GM18867 (cell line): ENCODE measurements around the gene ESPNL.

Experiments used
- ATAC-seq: cut with Tn5 transposase; IDR thresholded peaks from one replicate; pipeline ENCODE4 v1.9.1; 2021; ENCODE audit warnings: mild to moderate bottlenecking, moderate library complexity; ENCODE audit not compliant: unreplicated experiment

Gene ESPNL

GRCh38 chr2:238155761-238156694, 55.9 kb downstream of the ESPNL start:
- no peak for ATAC-seq

DNA sequence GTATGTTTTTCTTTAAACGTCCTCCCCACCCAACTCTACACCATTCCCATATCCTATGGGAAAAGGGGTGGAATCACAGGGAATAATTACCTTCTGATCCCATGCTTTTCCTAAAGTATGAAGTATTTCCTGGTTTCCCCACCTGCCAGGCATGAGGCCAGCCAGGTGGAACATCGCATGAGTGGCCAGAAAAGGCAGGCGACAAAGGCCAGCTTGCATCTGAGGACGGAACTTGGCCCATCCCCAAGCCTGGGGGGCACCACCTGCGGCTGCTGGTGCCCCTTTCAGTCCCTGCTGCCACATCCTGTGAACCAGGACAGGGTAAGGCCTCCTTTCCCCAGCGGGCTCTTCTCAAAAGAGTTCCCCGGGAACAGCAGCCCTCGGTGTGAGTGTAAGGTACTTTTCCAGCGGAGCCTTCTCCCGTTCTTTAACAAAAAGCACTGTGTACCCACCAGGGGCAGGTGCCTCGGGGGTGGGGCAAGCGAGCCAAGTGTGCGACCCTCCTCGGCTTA, 57.4 kb downstream of the ESPNL start:
- ATAC-seq, result no peak

- no peak for ATAC-seq
Observed at GRCh38 chr2:238158018-238158508, 57.9 kb downstream of the ESPNL start.

DNA sequence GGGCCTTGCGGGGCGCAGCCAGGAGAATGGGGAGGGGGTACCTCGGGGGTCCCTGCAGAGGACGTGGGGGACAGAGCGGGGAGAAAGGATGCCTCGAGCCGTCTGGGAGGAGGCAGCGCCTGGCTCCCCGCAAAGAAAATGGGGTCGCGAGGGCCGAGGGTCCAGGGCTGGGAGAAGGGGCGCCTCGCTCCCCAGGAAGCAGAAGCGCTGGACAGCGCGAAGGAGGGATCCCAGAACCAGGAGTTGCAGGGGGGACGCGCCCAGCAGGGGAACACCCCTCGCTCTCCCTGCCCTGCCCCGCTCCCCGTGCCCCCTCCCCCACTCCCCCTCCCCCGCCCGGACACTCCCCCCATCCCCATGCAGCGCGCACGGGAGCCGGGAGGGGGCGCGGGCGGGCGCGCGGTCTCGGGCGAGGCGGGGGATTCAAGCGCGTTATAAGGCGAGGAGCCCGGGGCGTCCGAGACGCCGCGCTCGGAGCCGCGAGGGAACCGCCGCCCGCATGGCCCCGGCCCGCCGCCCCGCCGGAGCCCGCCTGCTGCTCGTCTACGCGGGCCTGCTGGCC, 58.5 kb downstream of the ESPNL start, which contains the start of gene ERFE:
TSS of gene ERFE (plus strand) at position 462 of the 562 bp plus-strand sequence. CDS start at position 500, 38 bp downstream.
- peak; percentile 37 for ATAC-seq

- ATAC-seq, result peak; percentile 19
Observed at GRCh38 chr2:238159071-238159539, 59.0 kb downstream of the ESPNL start.

DNA sequence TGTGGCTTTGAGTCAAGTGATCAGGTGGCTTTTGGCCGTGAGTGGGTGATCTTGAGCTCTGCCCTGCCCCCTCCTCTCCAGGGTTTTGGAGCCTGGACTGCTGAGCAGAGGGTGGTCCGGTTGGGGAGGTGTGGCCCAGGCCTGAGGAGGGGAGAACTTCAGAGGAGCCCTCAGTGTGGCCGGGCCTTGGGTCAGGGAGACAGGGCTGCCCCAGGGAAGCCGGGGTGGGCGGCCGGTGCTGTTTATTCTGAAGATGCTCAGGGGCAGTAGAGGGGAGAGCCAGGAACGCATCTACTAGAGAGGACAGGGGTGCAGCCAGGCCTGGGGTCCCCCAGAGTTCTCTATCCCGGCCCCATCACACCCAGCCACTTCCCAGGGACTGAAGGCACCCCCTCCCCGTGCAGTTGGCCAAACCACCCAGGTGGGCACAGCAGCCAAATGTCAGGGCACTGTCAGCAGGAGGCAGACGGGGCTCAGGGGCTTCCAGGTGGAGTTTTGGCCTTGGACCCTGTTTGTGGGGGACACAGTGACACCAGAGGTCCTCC, 59.6 kb downstream of the ESPNL start:
- ATAC-seq, result no peak

GRCh38 chr2:238160206-238161129, 60.3 kb downstream of the ESPNL start:
- no peak for ATAC-seq

DNA sequence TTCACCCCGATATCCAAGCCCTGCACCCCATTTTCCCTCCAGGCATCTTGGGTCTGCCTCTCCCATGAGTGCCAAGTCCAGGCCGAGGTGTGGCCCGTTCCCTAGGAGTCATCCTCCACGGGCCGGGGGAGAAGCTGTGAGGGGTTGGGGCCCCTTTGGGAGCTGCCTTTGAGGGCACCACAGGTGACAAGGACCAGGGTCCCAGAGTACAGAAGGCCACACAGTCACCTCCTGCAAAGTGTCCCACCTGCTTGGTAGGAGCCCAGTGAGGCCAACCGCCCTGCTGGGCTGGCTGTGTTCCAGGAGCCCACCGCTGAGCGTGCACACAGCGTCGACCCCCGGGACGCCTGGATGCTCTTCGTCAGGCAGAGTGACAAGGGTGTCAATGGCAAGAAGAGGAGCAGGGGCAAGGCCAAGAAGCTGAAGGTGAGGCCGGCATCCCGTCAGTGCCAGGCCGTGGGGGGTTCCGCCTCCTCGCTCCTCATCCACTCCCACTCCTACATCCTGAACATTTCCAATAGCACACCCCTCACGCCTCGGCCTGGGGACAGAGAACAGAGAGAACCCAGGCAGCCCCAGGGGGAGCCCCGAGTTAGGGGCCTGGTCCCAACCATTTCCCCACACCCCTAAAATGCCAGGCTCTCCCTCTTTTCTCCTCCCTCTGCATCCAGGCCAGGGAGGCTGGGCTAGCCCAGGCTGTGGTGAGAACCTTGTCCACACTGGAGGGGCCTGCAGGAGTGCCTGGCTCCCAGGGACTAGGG, 61.3 kb downstream of the ESPNL start:
- no peak for ATAC-seq

DNA sequence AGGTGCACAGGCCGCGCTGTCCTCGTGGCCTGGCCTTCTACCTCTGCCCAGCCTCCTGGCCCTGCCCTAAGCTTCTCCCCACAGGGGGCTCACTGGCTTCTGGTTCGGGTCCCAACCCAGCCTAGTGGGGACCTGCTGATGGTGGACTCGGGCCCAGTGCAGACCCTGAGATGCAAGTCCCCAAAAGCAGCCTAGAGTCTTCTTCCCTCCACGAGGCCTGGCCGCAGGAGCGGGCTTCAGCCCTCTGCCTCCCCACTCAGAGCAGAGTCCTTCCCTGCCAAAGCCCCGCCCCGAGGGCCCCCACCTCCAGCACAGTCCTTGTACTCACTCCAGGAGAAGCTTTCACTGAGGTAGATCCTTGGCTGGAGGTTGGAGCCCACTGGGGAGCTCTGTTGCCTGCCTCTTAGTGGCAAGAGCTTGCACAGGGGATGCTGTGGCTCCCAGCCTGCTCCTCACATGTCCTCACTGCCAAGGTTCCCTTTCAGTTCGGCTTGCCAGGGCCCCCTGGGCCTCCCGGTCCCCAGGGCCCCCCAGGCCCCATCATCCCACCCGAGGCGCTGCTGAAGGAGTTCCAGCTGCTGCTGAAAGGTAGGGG, 62.2 kb downstream of the ESPNL start:
- ATAC-seq, result no peak

DNA sequence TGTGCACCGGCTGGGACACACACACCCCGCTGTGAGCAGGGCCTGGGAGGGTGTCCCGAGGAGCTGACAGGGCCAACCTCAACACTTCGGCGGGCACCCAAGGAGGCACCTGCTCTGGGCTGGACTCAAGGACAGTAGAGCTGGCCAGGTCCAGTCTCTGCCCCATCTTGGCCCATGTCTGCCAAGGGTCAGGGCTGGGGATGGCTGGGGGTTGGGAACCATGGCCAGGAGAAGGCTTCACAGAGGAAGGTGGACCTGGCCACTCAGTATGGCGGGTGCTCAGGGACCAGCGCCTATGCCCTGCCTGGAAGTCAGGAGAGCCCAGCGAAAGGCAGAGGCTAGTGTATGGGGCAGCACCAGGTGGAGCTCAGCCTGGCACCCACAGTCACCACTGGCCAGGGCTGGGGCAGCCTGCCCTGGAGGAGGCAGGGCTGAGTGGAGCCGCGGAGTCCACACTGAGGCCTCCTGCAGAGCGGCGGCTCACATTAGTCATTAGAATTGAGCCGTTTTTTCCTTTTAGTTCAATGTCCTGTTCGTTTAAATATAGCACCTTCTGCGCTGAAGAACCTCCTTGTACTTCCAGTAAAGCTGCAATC, 62.8 kb downstream of the ESPNL start:
- no peak for ATAC-seq

- no peak for ATAC-seq
Observed at GRCh38 chr2:238163481-238164198, 63.5 kb downstream of the ESPNL start.

GRCh38 chr2:238164906-238165287, 64.8 kb downstream of the ESPNL start:
- ATAC-seq, result no peak

- ATAC-seq, result no peak
Observed at GRCh38 chr2:238165288-238165921, 65.3 kb downstream of the ESPNL start.

DNA sequence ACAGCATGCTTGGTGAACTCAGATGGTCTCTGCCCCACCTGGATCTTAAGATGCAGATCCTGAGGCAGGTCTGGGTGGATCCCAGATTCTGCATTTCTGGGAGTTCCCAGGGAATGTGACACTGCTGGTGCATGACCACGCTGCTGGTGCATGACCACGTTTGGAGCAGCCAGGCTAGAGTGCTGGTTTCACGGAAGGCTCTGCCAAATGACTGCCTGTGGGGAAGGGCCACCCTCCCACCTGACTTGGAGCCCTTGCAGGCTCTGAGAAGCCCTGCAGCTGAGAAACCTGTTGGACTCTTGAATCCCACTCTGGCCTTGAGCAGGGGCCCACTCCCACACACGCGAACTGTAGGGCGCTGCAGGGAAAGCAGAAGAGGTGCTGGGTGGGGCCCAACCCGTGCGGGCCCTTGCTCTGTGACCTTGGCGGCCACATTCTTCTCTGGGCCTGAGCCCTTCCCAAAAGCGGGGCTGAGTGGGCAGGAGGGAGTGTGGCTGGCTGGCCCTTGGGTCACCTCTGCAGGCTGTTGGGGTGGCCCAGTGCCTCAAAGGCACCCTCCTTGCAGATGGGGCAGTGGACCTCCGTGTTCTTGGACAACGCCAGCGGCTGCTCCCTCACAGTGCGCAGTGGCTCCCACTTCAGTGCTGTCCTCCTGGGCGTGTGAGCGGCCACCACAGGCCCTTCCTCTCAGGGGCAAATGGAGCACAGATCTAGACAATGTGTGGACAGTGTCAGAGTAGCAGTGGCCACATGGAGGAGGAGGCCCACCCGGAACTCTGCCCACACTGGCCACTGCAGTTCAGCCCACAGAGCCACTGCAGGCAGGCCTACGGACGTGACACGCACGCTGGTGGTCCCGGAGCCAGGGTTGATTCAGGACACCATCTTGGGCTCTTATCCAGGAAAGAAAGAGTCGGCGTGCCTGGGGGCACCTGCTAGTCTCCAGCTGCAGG, 66.5 kb downstream of the ESPNL start:
- no peak for ATAC-seq

- no peak for ATAC-seq
Observed at GRCh38 chr2:238167344-238167715, 67.2 kb downstream of the ESPNL start.

DNA sequence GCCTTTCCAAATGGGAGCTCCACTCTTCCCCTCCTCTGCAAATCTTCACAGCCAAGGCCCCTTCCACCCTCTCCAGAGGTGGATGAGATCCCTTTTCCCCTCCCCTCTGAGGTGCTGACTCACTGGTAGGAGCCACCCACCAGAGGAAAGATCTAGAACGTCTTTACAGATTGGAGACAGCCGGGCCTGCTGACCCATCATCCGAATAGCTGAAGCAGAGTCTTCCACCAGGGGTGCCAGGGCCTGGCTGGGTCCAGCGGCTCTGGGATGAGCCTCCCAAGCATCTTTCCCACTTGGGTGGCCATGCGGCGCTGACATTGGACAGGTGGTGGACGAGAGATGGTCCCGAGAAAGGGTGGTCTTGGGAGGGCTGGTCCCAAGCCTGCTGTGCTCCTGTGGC, 67.6 kb downstream of the ESPNL start:
- no peak for ATAC-seq
